Activated T-helper 2 cell treated with anti-CD3 and anti-CD28 coated beads, Interferon-gamma antibody, Interleukin-2, Interleukin-4, amounts not matched to agents 10 μg/mL and 5 μg/mL and 100 μg/mL, durations not matched to agents 14 hours and 24 hours and 36 hours (primary cell): Measurements from ENCODE around the gene INPP5F. TPM values are rescaled to one million over a fixed set of nuclear protein-coding genes. Genes with fewer than 3 reads are reported as not detected.
"Not testable (repeated sequence)": the region's sequence is repeated elsewhere in the genome, so short reads cannot be mapped to it uniquely, and the experiment has no call there.

ENCODE experiments used
- DNase-seq: peaks from one replicate; pipeline ENCODE4 v3.0.0; 2021; ENCODE audit warnings: low spot score
- H3K27ac Mint-ChIP-seq: one replicate; pipeline ENCODE4 v1.8.0; 2021; ENCODE audit warnings: mixed read lengths
- H3K27me3 Mint-ChIP-seq: one replicate; pipeline ENCODE4 v1.8.0; 2021; ENCODE audit warnings: low read depth, mixed read lengths
- H3K36me3 Mint-ChIP-seq: one replicate; pipeline ENCODE4 v1.8.0; 2021; ENCODE audit warnings: low read depth, mixed read lengths
- H3K4me1 Mint-ChIP-seq: one replicate; pipeline ENCODE4 v1.8.0; 2021; ENCODE audit warnings: low read depth, mixed read lengths
- H3K4me3 Mint-ChIP-seq: one replicate; pipeline ENCODE4 v1.8.0; 2021; ENCODE audit warnings: low read depth, mild to moderate bottlenecking, moderate library complexity, mixed read lengths
- H3K9me3 Mint-ChIP-seq: one replicate; pipeline ENCODE4 v1.8.0; 2021; ENCODE audit warnings: mixed read lengths
- intact Hi-C: fragments of 100-400 bp; cut with micrococcal nuclease; formaldehyde crosslinking; loops from one replicate; pipeline ENCODE4 v1.15.1; 2023
- total RNA-seq: library from RNA; stranded (reverse); gene quantifications from 2 replicates; pipeline ENCODE4 v1.2.3, GENCODE V29; 2022

INPP5F gene
- total RNA-seq, 1 donor from 2014 or later = 10.2 TPM

DNA sequence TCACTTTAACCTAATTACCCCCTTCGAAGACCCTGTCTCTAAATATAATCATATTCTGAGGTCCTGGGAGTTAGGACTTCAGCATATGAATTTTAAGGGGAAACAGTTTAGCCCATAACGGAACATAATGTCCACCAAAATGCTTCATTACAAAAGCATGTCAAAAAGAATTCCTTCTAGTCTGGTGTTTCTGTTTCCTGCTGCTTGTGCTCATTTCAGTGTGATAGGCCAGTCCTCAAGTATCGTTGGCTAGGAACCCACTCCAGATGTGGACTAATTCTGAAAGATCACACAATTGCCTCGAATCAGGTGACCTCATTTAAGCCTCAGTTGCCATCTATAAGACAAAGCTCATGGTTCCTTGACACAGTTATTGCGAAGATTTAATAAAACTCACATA, 29.6 kb downstream of the INPP5F start:
- H3K9me3 Mint-ChIP-seq = no peaks in the 10 kb centered on the region
- H3K4me3 Mint-ChIP-seq = no peak overlapping the region
- peaks cover 5% of the 10 kb centered on the region for H3K36me3 Mint-ChIP-seq
- H3K27me3 Mint-ChIP-seq = no peaks in the 10 kb centered on the region
- peaks cover 5% of the 10 kb centered on the region for H3K4me1 Mint-ChIP-seq
- H3K27ac Mint-ChIP-seq = no peak overlapping the region
- DNase-seq = no peak
- intact Hi-C loops = loop anchor here (10.0 kb wide), 1 partner anchor 579 kb away; no protein-coding TSS in a partner anchor

DNA sequence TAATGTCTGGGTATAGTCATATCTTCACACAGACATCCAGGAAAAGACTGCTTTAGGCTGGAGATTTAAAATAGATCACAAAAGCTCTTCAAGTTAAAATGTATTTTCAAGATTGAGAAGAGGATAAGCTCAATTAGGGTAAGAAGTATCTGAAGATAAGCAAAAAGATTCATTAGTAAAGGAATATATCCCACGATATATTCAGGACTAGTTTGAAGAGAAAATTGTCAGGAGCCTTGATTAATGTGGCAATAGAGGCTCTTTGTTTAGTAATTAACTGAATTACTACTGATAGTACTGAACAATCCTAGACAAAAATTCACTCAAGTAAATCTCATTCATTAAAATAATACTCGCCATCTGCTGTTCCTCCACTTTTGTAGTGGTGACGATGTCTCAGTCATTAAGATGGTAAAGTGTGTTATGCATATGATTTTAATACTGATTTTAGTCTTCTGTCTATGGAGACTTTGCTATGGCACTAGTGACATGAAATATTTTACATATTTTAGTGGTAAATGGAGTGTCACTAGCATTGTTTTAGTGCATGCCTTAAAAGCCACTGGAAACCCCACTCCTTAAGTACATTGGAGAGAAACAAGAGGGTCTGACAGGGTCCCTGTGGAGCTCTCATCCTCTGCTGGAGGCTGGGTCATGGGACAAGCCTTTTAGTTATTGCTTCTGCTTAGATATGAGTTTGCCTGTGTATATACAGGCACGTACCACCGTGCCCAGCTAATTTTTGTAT, 32.8 kb downstream of the INPP5F start:
- Mint-ChIP-seq H3K4me1 (peaks cover 10% of the 10 kb centered on the region), H3K27me3 (no peaks in the 10 kb centered on the region), H3K36me3 (peaks cover 5% of the 10 kb centered on the region), H3K4me3 (no peak overlapping the region), H3K9me3 (no peaks in the 10 kb centered on the region), H3K27ac (no peak overlapping the region)
- DNase-seq = no peak
- intact Hi-C loops = loop anchor here (10.0 kb wide), 1 partner anchor 576 kb away; no protein-coding TSS in a partner anchor

DNA sequence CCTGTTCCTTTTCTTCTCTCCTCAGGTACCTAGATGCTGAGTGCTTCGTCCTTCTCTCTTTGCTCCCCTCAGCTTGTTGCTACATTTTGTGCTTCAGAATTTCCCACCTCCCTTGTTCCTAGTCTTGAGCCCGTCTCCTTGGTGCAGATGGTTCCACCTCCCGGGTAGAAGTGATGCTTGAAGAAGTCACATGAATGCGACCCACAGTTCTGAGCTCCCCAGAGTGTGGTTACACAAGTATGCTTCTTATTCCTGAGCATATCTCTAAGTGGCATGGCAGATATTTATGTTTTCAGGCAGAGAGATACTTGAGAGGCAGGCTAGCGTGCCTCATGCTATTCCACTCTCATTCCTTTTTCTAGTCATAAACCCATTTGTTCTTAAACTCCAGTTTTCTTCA, 34.0 kb downstream of the INPP5F start:
- no peaks in the 10 kb centered on the region for H3K27me3 Mint-ChIP-seq
- no peak for DNase-seq
- H3K27ac Mint-ChIP-seq = no peak overlapping the region
- intact Hi-C loops = loop anchor here (10.0 kb wide), 1 partner anchor 575 kb away; no protein-coding TSS in a partner anchor
- peaks cover 12% of the 10 kb centered on the region for H3K4me1 Mint-ChIP-seq
- H3K36me3 Mint-ChIP-seq = peaks cover 5% of the 10 kb centered on the region
- H3K9me3 Mint-ChIP-seq = no peaks in the 10 kb centered on the region
- no peak overlapping the region for H3K4me3 Mint-ChIP-seq

DNA sequence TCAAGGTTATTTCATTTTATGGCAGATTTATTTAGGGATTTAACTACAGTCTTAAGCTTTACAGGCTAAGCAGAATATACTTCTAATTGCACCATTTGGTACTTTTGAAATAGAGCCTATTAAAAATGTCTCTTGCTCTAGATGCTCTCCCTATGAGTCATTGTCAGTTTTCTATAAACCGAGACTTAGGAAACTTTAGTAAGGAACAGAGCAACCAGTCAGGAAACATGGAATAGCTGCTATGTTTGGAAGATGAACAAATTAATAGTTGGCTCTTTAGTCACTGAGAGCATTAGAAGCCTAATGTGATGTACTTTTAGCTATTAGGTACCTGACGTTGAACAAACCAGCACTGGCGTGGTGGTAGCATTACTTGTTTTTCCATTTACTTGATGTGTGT, 35.3 kb downstream of the INPP5F start:
- H3K27ac Mint-ChIP-seq = no peak overlapping the region
- H3K9me3 Mint-ChIP-seq = no peaks in the 10 kb centered on the region
- H3K4me3 Mint-ChIP-seq = no peak overlapping the region
- no peaks in the 10 kb centered on the region for H3K27me3 Mint-ChIP-seq
- intact Hi-C loops = no loop called here
- no peak for DNase-seq
- H3K4me1 Mint-ChIP-seq = peaks cover 12% of the 10 kb centered on the region
- peaks cover 5% of the 10 kb centered on the region for H3K36me3 Mint-ChIP-seq

DNA sequence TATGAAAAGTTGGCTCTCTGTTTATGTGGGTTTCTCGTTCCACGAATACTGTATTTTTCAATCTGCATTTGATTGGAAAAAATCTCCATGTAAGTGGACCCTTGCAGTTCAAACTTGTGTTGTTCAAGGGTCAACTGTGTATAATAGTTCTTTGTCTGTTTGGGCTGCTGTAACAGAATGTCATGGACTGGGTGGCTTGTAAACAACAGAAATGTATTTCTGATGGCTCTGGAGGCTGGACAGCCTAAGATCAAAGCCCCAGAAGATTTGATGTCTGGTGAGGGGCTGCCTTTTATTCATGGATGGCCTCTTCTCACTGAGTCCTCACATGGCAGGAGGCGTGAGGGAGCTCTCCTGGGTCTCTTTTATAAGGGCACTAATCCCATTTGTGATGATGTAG, 36.2 kb downstream of the INPP5F start:
- intact Hi-C loops = no loop called here
- no peaks in the 10 kb centered on the region for H3K9me3 Mint-ChIP-seq
- H3K36me3 Mint-ChIP-seq = peaks cover 5% of the 10 kb centered on the region
- H3K27ac Mint-ChIP-seq = no peak overlapping the region
- H3K4me1 Mint-ChIP-seq = peaks cover 12% of the 10 kb centered on the region
- no peak for DNase-seq
- H3K4me3 Mint-ChIP-seq = no peak overlapping the region
- H3K27me3 Mint-ChIP-seq = no peaks in the 10 kb centered on the region

DNA sequence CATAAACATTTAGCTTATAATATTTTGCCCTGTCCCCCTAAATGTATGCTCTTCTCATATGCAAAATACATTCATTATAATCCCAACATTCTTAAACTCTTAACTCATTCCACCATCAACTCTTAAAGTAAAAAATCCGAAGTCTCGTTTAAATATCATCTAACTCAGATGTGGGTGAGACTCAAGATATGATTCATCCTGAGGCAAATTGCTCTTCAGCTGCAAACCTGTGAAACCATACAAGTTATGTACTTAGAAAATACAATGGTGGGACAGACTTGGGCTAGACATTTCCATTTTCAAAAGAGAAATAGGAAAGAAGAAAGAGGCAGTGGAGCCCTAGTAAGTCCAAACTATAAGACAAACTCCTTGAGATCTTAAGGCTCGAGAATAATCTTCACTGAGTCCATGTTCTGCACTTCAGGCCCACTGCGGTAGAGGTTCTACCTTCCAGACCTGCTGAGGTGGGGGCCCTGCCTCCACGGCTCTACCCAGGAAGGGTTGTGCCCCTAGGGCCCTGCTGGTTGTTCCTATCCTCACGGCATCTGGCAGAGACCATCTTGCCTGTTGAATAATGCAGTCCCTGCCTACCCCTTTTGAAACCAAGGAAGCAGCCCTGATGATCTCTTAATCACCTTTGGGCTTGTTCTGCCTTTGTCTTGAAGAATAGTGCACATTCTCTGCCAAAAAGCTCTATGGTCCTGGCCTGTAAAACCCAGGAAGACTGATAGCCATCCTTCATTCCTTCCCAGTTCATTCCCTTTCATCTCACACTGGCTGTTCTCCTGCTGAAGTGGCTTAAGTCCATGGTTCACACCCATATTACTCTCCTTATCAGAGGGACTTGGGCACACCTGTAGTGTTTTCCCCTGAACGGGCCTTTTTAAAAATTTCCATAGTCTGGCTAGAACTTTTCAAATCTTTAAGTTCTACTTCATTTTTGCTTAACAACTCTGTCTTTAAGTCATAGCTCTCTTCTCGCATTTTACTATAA, 37.3 kb downstream of the INPP5F start:
- DNase-seq = no peak
- Mint-ChIP-seq H3K4me3 (no peak overlapping the region), H3K27me3 (no peaks in the 10 kb centered on the region), H3K36me3 (peaks cover 3% of the 10 kb centered on the region), H3K9me3 (no peaks in the 10 kb centered on the region), H3K27ac (no peak overlapping the region), H3K4me1 (peaks cover 12% of the 10 kb centered on the region)
- intact Hi-C loops = no loop called here

DNA sequence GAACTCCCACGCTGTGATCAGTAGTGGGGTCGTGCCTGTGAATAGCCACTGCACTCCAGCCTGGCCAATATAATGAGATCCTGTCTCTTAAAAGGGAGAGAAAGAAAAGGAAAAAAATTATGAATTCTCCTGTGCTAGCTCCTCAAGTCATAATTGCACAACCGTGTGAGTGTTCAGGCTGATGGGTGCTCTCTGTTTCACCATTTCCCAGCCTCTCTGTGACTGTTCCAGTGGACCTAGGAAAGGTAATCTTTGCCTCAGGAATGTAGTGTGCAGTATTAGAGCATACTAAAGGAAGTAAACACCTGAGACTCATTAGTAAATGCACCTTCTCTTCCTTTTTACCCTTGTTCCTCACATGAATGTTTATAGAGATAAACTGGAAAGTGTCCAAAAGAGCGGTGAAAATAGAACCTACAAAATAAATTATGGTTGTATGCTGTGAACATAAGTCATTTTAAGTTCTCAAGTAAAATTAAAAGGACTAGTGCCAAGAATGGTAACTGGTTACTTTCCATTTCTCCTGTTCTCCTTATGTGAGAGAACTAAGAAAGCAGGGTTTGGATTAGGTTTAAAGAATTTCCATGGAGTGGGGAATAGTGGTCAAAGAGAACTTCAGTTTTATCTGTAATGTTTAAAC, 42.7 kb downstream of the INPP5F start:
- Mint-ChIP-seq H3K36me3 (no peaks in the 10 kb centered on the region), H3K4me1 (peaks cover 9% of the 10 kb centered on the region), H3K4me3 (no peak overlapping the region), H3K27ac (no peak overlapping the region), H3K27me3 (no peaks in the 10 kb centered on the region), H3K9me3 (no peaks in the 10 kb centered on the region)
- no peak for DNase-seq
- intact Hi-C loops = no loop called here

DNA sequence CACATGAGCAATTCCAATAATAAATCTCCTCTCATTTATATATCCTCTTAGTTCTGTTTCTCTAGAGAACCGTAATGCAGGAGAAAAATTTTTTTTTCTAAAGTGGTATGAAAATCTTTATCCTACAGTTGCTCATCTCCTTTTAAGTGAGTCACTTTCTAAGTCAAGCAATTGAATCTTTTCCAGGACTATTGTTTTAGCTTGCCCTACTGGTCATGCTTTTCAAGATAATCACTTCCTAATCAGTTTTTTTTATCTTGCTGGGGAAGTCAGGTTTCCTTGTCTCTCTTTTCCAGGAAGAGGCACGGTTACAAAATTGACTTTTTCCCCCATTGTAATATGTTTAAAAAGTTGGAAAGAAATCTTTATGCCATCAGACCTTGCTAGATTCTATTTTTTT, 44.0 kb downstream of the INPP5F start:
- DNase-seq = no peak
- Mint-ChIP-seq H3K27ac (no peak overlapping the region), H3K4me1 (peaks cover 7% of the 10 kb centered on the region), H3K36me3 (no peaks in the 10 kb centered on the region), H3K27me3 (no peaks in the 10 kb centered on the region), H3K4me3 (no peak overlapping the region), H3K9me3 (no peaks in the 10 kb centered on the region)
- intact Hi-C loops = no loop called here

DNA sequence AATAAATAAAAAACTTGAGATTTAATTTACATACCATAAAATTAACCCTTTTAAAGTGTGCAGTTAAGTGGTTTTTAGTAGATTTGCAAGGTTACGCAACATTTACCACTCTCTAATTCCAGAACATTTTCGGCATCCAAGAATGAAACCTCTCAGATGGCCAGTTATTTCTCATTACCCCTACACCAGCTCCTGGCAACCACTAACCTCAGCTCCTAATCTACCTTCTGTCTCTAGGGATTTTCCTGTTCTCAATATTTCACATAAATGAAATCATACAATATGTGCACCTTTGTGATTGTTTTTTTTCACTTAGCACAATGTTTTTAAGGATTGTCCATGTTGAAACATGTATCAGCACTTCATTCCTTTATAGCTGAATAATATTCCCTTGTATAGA, 45.1 kb downstream of the INPP5F start:
- H3K4me1 Mint-ChIP-seq = peaks cover 14% of the 10 kb centered on the region
- no peak overlapping the region for H3K4me3 Mint-ChIP-seq
- no peaks in the 10 kb centered on the region for H3K9me3 Mint-ChIP-seq
- no peak overlapping the region for H3K27ac Mint-ChIP-seq
- intact Hi-C loops = no loop called here
- no peaks in the 10 kb centered on the region for H3K36me3 Mint-ChIP-seq
- DNase-seq = no peak
- no peaks in the 10 kb centered on the region for H3K27me3 Mint-ChIP-seq

DNA sequence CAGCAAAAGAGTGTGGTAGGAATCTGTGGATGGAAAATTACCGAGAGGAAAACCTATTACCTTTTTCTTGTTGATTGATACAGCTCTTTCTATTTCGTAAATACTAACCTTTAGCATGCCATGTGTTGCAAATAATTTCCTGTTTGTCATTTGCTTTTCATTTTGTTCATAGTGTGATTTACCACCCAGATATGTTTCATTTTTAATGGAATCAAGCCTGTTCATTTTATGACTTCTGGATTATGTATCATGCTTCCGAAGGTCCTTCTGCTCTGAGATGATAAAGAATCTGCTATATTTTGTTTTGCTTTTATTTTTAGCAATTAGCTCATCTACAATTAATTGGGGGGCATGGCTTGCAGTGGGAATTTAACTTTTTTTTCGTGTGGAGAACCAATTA, 46.5 kb downstream of the INPP5F start:
- Mint-ChIP-seq H3K36me3 (no peaks in the 10 kb centered on the region), H3K27ac (no peak overlapping the region)
- DNase-seq = no peak

DNA sequence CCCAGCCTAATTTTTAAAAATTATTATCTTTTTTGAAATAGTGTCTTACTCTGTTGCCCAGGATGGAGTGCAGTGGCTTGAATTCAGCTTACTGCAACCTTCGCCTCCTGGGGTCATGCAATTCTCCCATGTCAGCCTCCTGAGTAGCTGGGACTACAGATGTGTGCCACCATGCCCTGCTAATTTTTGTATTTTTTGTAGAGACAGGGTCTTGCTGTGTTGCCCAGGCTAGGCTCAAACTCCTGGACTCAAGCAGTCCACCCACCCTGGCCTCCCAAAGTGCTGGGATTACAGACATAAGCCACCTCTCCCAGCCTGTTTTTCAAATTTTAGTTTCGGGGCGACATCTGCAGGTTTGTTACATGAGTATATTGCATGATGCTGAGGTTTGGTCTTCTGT, 47.2 kb downstream of the INPP5F start:
- H3K27me3 Mint-ChIP-seq, H3K36me3 Mint-ChIP-seq, intact Hi-C loops, H3K4me3 Mint-ChIP-seq, H3K27ac Mint-ChIP-seq, DNase-seq, H3K9me3 Mint-ChIP-seq: not testable (repeated sequence)
- H3K4me1 Mint-ChIP-seq = peaks cover 14% of the 10 kb centered on the region

More for the DNA sequence above, 46.5 kb downstream of the INPP5F start:
- no peak overlapping the region for H3K4me3 Mint-ChIP-seq
- intact Hi-C loops = no loop called here
- peaks cover 14% of the 10 kb centered on the region for H3K4me1 Mint-ChIP-seq
- H3K27me3 Mint-ChIP-seq = no peaks in the 10 kb centered on the region
- no peaks in the 10 kb centered on the region for H3K9me3 Mint-ChIP-seq

DNA sequence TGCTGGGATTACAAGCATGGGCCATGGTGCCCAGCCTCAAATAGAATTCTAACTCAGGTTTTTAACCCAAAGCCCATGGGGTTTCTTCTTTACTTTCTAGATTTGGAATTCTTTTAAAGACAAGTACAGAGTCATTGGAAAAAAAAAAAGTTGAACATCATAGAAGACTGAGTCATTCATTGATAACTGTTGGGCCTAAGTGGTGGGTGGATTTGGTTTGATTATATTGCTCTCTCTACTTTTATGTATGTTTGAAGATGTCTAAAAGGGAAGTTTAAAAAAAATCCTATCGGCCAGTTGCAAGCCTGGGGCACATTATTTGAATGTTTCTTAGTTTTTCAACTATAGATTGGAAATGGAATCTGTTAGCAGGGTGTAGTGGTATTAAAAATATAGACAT, 49.7 kb downstream of the INPP5F start:
- H3K27ac Mint-ChIP-seq = no peak overlapping the region
- no peaks in the 10 kb centered on the region for H3K27me3 Mint-ChIP-seq
- no peaks in the 10 kb centered on the region for H3K9me3 Mint-ChIP-seq
- no peaks in the 10 kb centered on the region for H3K36me3 Mint-ChIP-seq
- peaks cover 9% of the 10 kb centered on the region for H3K4me1 Mint-ChIP-seq
- intact Hi-C loops = loop anchor here (5.0 kb wide), 1 partner anchor 38 kb away; no protein-coding TSS in a partner anchor
- no peak for DNase-seq
- H3K4me3 Mint-ChIP-seq = no peak overlapping the region
